BJ (cell line): ENCODE data around the gene PKD1L1. TPM values are rescaled to one million over a fixed set of nuclear protein-coding genes. Genes with fewer than 3 reads are reported as not detected.

ENCODE experiments used
- CTCF ChIA-PET: fragments of 350-600 bp; formaldehyde crosslinking; extraction: SDS; loops from one replicate; lab custom pipeline; 2021; ENCODE audit warnings: antibody characterized with exemption, inconsistent platforms; lab: Yijun Ruan, JAX
- POLR2A ChIA-PET: fragments of 300-600 bp; sonication (Branson Sonifier 250); formaldehyde crosslinking; extraction: SDS; loops from one replicate; lab custom pipeline; 2021; ENCODE audit warnings: antibody characterized with exemption; lab: Charles Lee
- DNase-seq: peaks from one replicate; pipeline ENCODE4 v3.0.0-alpha.2; 2011; ENCODE audit warnings: low read depth
- H3K27me3 ChIP-seq: 2 replicates; pipeline ENCODE4 v1.6.0; 2011; ENCODE audit warnings: low read length; ENCODE audit not compliant: control insufficient read depth, insufficient read depth
- H3K36me3 ChIP-seq: 2 replicates; pipeline ENCODE4 v1.5.1; 2011; ENCODE audit warnings: low read length; ENCODE audit not compliant: control insufficient read depth, insufficient read depth
- H3K4me3 ChIP-seq: 2 replicates; pipeline ENCODE4 v1.5.1; 2011; ENCODE audit warnings: low read depth, mild to moderate bottlenecking, control low read depth, low read length
- CTCF ChIP-seq: IDR thresholded peaks from 2 replicates; pipeline ENCODE4 v1.5.1; 2011; ENCODE audit warnings: low read depth, mild to moderate bottlenecking, control low read depth, inconsistent platforms, low read length, moderate library complexity; ENCODE audit not compliant: insufficient read depth
- polyA plus RNA-seq: library from polyadenylated mRNA; depleted of rRNA; stranded (reverse); fragments of >200 nt; gene quantifications from 2 replicates; pipeline ENCODE4 v1.2.3, GENCODE V29; 2011

Gene PKD1L1
- polyA plus RNA-seq, 1 experiment: 0.13 TPM

GRCh38 chr7:47836080-47836479 lies 112.2 kb downstream of the PKD1L1 start:
- CTCF ChIA-PET: interaction anchor here (1.2 kb wide), 1 partner anchor 8 kb away, joined by 3 read pairs; no protein-coding TSS in a partner anchor
- no peak for TF ChIP-seq CTCF
- peaks cover 2% of the 10 kb centered on the region for H3K27me3 ChIP-seq
- POLR2A ChIA-PET: no interaction called here
- no peaks in the 10 kb centered on the region for H3K36me3 ChIP-seq
- H3K4me3 ChIP-seq: no peak overlapping the region
- DNase-seq: no peak

- no peak for TF ChIP-seq CTCF
- Histone ChIP-seq H3K4me3 (no peak overlapping the region), H3K27me3 (peaks cover 2% of the 10 kb centered on the region), H3K36me3 (peaks cover 3% of the 10 kb centered on the region; the same call in 1 of the 2 replicates)
- ChIA-PET POLR2A (no interaction called here), CTCF (no interaction called here)
- DNase-seq: no peak
These were observed 115.1 kb downstream of the PKD1L1 start for GRCh38 chr7:47833211-47833610.

- no peak overlapping the region for H3K4me3 ChIP-seq
- ChIA-PET POLR2A (no interaction called here), CTCF (interaction anchor here (1.0 kb wide), 1 partner anchor 11 kb away, joined by 3 read pairs; no protein-coding TSS in a partner anchor)
- no peak for TF ChIP-seq CTCF
- peaks cover 4% of the 10 kb centered on the region for H3K36me3 ChIP-seq
- H3K27me3 ChIP-seq: peaks cover 2% of the 10 kb centered on the region
- no peak for DNase-seq
These were observed 116.1 kb downstream of the PKD1L1 start for GRCh38 chr7:47832105-47832715.

- no peak for TF ChIP-seq CTCF
- CTCF ChIA-PET: no interaction called here
- Histone ChIP-seq H3K4me3 (no peak overlapping the region), H3K36me3 (peaks cover 5% of the 10 kb centered on the region), H3K27me3 (no peaks in the 10 kb centered on the region)
- POLR2A ChIA-PET: no interaction called here
- no peak for DNase-seq
These were observed 118.3 kb downstream of the PKD1L1 start for GRCh38 chr7:47830015-47830414.

GRCh38 chr7:47827871-47828270 lies 120.4 kb downstream of the PKD1L1 start:
- ChIA-PET POLR2A (no interaction called here), CTCF (interaction anchor here (1.0 kb wide), 1 partner anchor 9 kb away, joined by 3 read pairs; no protein-coding TSS in a partner anchor)
- DNase-seq: no peak
- no peak for TF ChIP-seq CTCF
- Histone ChIP-seq H3K27me3 (no peaks in the 10 kb centered on the region), H3K36me3 (peaks cover 5% of the 10 kb centered on the region), H3K4me3 (no peak overlapping the region)
